ENCODE measurements around the gene NLRP10. TPM values are rescaled to one million over a fixed set of nuclear protein-coding genes. Genes with fewer than 3 reads are reported as not detected.

Gene NLRP10
- total RNA-seq, 2 experiments from 2014 or later, result not detected

DNA sequence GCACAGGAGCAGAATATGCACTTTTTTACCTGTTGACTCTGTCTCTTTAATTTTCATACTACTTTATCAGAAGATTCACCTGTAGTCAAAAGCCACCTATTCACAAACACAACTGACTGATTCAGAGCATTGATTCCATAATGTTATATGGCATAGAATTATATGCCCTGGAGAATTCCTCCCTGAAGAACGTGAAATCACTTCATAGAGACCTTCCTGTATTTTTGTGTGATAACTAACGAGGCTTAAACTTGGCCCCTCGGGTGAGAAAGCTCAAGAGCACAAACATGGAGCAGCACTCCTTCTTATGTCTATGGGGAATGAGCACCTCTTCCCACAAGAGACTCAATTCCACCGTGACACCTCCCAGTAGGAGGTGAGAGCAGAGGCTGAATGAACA is 34.1 kb downstream of the NLRP10 start, which contains the start of gene OR10A6:
OR10A6 (minus strand) TSS at position 101 of the 400 bp plus-strand sequence. CDS start 2,606 bp downstream, outside the sequence.
- Histone ChIP-seq H3K4me3 (ENCODE audit: low read depth, low read length, poor library complexity, severe bottlenecking) (no peak within 1 kb of the TSS), H3K9me2 (ENCODE audit: insufficient read depth, low read length) (no peaks in the 10 kb centered on the region), H3K4me2 (ENCODE audit: low read length) (no peak within 1 kb of the TSS), H3K9me3 (ENCODE audit: low read length) (0 out of 2 replicates have a peak, but pooled peaks cover 2% of the 10 kb centered on the region), H3K36me3 (ENCODE audit: insufficient read depth, low read length) (no peaks in the 10 kb centered on the region), H3K27ac (ENCODE audit: low read depth, low read length, poor library complexity, severe bottlenecking) (no peak within 1 kb of the TSS), H3K79me2 (ENCODE audit: insufficient read depth, low read depth, low read length) (no peaks in the 10 kb centered on the region), H4K20me1 (ENCODE audit: insufficient read depth, low read length) (no peaks in the 10 kb centered on the region), H3K4me1 (ENCODE audit: insufficient read depth, low read length, poor library complexity, severe bottlenecking) (peaks cover 5% of the 10 kb centered on the region), H2AFZ (ENCODE audit: low read length) (no peak within 1 kb of the TSS)
- ChIA-PET CTCF (ENCODE audit: unreplicated experiment) (no interaction called here), POLR2A (no interaction called here)
- intact Hi-C loops (cut with micrococcal nuclease; ENCODE audit: unreplicated experiment), result no loop called here
- TF ChIP-seq EZH2phosphoT487 (IDR thresholded peaks at IDR 0.05; ENCODE audit: borderline replicate concordance, low read depth, low read length), result no peak
- TF ChIP-seq, protein P1, sequence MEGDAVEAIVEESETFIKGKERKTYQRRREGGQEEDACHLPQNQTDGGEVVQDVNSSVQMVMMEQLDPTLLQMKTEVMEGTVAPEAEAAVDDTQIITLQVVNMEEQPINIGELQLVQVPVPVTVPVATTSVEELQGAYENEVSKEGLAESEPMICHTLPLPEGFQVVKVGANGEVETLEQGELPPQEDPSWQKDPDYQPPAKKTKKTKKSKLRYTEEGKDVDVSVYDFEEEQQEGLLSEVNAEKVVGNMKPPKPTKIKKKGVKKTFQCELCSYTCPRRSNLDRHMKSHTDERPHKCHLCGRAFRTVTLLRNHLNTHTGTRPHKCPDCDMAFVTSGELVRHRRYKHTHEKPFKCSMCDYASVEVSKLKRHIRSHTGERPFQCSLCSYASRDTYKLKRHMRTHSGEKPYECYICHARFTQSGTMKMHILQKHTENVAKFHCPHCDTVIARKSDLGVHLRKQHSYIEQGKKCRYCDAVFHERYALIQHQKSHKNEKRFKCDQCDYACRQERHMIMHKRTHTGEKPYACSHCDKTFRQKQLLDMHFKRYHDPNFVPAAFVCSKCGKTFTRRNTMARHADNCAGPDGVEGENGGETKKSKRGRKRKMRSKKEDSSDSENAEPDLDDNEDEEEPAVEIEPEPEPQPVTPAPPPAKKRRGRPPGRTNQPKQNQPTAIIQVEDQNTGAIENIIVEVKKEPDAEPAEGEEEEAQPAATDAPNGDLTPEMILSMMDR (conservative IDR thresholded peaks at IDR 0.05; ENCODE audit: low read length), result no peak
- BruUV-seq (replicated peaks), result no TSS peak
- no peak for DNase-seq (ENCODE audit: low spot score)

DNA sequence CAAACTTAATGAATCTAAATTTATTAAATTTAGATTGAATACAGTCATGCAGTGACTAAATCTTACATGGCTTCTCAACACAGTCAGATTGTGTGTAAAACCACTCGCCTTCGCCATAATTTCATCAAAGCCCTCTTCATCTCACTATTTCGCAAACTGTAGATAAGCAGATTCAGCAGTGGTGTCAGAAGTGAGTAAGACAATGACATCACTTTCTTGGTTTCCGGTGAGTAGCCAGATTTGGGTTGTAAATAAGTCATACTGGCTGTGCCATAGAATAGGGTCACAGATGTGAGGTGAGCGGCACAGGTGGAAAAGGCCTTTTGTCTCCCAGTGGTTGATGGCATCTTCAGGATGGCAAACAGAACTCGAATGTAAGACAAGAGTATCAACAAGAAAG is 37.6 kb downstream of the NLRP10 start:
- no peaks in the 10 kb centered on the region for H3K4me1 ChIP-seq (ENCODE audit: insufficient read depth, low read length, poor library complexity, severe bottlenecking)
- no peak overlapping the region for H3K4me2 ChIP-seq (ENCODE audit: low read length)
- no peaks in the 10 kb centered on the region for H4K20me1 ChIP-seq (ENCODE audit: insufficient read depth, low read length)
- POLR2A ChIA-PET, result no interaction called here
- 0 out of 2 replicates have a peak, but pooled peaks cover 5% of the 10 kb centered on the region for H3K9me3 ChIP-seq (ENCODE audit: low read length)
- no peak overlapping the region for H2AFZ ChIP-seq (ENCODE audit: low read length)
- TF ChIP-seq, protein P1 (conservative IDR thresholded peaks at IDR 0.05; ENCODE audit: low read length), result no peak
- TF ChIP-seq EZH2phosphoT487 (IDR thresholded peaks at IDR 0.05; ENCODE audit: borderline replicate concordance, low read depth, low read length), result no peak
- intact Hi-C loops (cut with micrococcal nuclease; ENCODE audit: unreplicated experiment), result no loop called here
- H3K4me3 ChIP-seq (ENCODE audit: low read depth, low read length, poor library complexity, severe bottlenecking), result no peak overlapping the region
- no peaks in the 10 kb centered on the region for H3K36me3 ChIP-seq (ENCODE audit: insufficient read depth, low read length)
- BruUV-seq (replicated peaks), result no TSS peak
- no peaks in the 10 kb centered on the region for H3K79me2 ChIP-seq (ENCODE audit: insufficient read depth, low read depth, low read length)
- H3K9me2 ChIP-seq (ENCODE audit: insufficient read depth, low read length), result no peaks in the 10 kb centered on the region
- H3K27ac ChIP-seq (ENCODE audit: low read depth, low read length, poor library complexity, severe bottlenecking), result no peak overlapping the region
- CTCF ChIA-PET (ENCODE audit: unreplicated experiment), result no interaction called here
- DNase-seq (ENCODE audit: low spot score), result no peak

DNA sequence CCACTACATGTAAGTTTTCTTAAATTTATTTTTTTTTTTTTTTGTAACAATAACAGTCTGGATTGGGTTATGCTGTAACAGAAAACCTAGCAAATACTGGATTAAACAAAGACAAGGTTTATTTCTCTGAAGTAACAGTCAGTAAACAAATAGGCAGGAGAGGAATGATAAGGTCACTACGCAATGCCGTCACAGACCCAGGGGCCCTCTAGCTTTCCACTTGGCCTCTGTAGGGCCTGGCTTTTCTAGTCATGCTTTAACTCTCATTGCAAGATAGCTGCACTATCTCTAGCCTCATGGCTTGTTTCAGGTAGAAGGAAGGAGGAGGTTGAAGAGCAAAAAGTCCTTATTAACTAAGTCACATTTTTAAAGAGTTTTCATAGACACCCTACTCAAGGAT is 40.7 kb downstream of the NLRP10 start:
- no peak for DNase-seq (ENCODE audit: low spot score)
- Histone ChIP-seq H3K27ac (ENCODE audit: low read depth, low read length, poor library complexity, severe bottlenecking) (no peak overlapping the region), H3K4me1 (ENCODE audit: insufficient read depth, low read length, poor library complexity, severe bottlenecking) (no peaks in the 10 kb centered on the region), H3K9me3 (ENCODE audit: low read length) (0 out of 2 replicates have a peak, but pooled peaks cover 5% of the 10 kb centered on the region), H3K79me2 (ENCODE audit: insufficient read depth, low read depth, low read length) (no peaks in the 10 kb centered on the region), H3K4me3 (ENCODE audit: low read depth, low read length, poor library complexity, severe bottlenecking) (no peak overlapping the region), H3K4me2 (ENCODE audit: low read length) (no peak overlapping the region), H4K20me1 (ENCODE audit: insufficient read depth, low read length) (no peaks in the 10 kb centered on the region), H3K36me3 (ENCODE audit: insufficient read depth, low read length) (no peaks in the 10 kb centered on the region), H2AFZ (ENCODE audit: low read length) (no peak overlapping the region), H3K9me2 (ENCODE audit: insufficient read depth, low read length) (no peaks in the 10 kb centered on the region)
- POLR2A ChIA-PET, result interaction anchor here (0.7 to 0.9 kb wide), 5 partner anchors 34 to 1900 kb away, joined by 3 to 4 read pairs (median 3); no protein-coding TSS in a partner anchor
- intact Hi-C loops (cut with micrococcal nuclease; ENCODE audit: unreplicated experiment), result no loop called here
- TF ChIP-seq EZH2phosphoT487 (IDR thresholded peaks at IDR 0.05; ENCODE audit: borderline replicate concordance, low read depth, low read length), result no peak
- TF ChIP-seq, protein P1 (conservative IDR thresholded peaks at IDR 0.05; ENCODE audit: low read length), result no peak
- no TSS peak for BruUV-seq (replicated peaks)
- CTCF ChIA-PET (ENCODE audit: unreplicated experiment), result no interaction called here
